Lower lobe of right lung (tissue), 2 donors: ENCODE results near the gene UQCR11. TPM values are rescaled to one million over a fixed set of nuclear protein-coding genes. Genes with fewer than 3 reads are reported as not detected.

Experiments
- ATAC-seq, 2 donors: fragments of 200-7000 bp; cut with Tn5 transposase; one replicate each; pipeline ENCODE4 v1.9.1; 2020 to 2022; ENCODE audit warnings: mild to moderate bottlenecking in 2 of 2, moderate library complexity in 2 of 2
- DNase-seq: peaks from one replicate; pipeline ENCODE4 v3.0.0-alpha.2; 2020
- H3K27ac ChIP-seq: fragments of 200-600 bp; one replicate; pipeline ENCODE4 v1.8.0; 2022
- H3K27me3 ChIP-seq: fragments of 200-600 bp; one replicate; pipeline ENCODE4 v1.8.0; 2022; ENCODE audit warnings: low read depth
- H3K36me3 ChIP-seq: fragments of 200-600 bp; one replicate; pipeline ENCODE4 v1.8.0; 2022; ENCODE audit warnings: mild to moderate bottlenecking
- H3K4me1 ChIP-seq: fragments of 200-600 bp; one replicate; pipeline ENCODE4 v1.8.0; 2022
- H3K4me3 ChIP-seq: fragments of 200-600 bp; one replicate; pipeline ENCODE4 v1.8.0; 2022; ENCODE audit warnings: mild to moderate bottlenecking
- H3K9me3 ChIP-seq: fragments of 200-600 bp; one replicate; pipeline ENCODE4 v1.8.0; 2022
- intact Hi-C: fragments of 100-400 bp; cut with DNase I; formaldehyde crosslinking; loops from one replicate; pipeline ENCODE4 v1.11.0; 2022
- total RNA-seq: library from RNA; stranded (reverse); fragmentation: NEBNext Ultra II Directional; extraction: Animal tissue kit (Norgen Biotek cat#: 25700); gene quantifications from one replicate; pipeline ENCODE4 v1.2.1, GENCODE V29; 2021
- TF ChIP-seq, protein P1 (sequence below): fragments of 200-600 bp; IDR thresholded peaks from one replicate; pipeline ENCODE4 v1.8.0; 2022; ENCODE audit warnings: antibody characterized with exemption, mild to moderate bottlenecking
- donor health status: DM: no; HTN: yes; CAD: no; lungs with severe emphysema.

The UQCR11 gene
- total RNA-seq, 1 donor from 2014 or later = 164 TPM

DNA sequence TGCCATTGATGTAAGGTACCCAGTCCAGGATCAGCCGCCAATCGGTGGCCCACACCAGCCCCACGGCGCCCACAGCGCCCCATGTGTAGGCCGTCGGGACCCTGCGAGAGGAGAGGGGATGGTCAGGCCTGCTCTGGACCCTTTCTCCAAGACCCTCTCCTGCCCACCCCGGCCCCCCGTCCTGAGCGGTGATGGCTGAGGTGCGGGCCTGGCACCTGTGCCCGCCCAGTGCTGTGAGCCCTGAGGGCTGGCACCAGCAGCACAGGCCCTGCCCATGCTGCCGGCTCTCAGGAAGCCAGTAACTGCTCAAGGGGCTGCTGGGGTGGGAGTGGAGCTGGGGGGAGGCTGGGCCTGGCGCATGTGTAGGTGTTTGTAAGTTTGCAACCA is 5.8 kb downstream of the UQCR11 start:
- Histone ChIP-seq H3K4me1 (peaks cover 21% of the 10 kb centered on the region), H3K27ac (no peak overlapping the region), H3K27me3 (no peaks in the 10 kb centered on the region), H3K4me3 (no peak overlapping the region), H3K36me3 (peaks cover 46% of the 10 kb centered on the region), H3K9me3 (no peaks in the 10 kb centered on the region)
- intact Hi-C loops = no loop called here
- TF ChIP-seq, protein P1, sequence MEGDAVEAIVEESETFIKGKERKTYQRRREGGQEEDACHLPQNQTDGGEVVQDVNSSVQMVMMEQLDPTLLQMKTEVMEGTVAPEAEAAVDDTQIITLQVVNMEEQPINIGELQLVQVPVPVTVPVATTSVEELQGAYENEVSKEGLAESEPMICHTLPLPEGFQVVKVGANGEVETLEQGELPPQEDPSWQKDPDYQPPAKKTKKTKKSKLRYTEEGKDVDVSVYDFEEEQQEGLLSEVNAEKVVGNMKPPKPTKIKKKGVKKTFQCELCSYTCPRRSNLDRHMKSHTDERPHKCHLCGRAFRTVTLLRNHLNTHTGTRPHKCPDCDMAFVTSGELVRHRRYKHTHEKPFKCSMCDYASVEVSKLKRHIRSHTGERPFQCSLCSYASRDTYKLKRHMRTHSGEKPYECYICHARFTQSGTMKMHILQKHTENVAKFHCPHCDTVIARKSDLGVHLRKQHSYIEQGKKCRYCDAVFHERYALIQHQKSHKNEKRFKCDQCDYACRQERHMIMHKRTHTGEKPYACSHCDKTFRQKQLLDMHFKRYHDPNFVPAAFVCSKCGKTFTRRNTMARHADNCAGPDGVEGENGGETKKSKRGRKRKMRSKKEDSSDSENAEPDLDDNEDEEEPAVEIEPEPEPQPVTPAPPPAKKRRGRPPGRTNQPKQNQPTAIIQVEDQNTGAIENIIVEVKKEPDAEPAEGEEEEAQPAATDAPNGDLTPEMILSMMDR = no peak
- ATAC-seq = peak in 1 of 2 donors; percentile 28
- no peak for DNase-seq

DNA sequence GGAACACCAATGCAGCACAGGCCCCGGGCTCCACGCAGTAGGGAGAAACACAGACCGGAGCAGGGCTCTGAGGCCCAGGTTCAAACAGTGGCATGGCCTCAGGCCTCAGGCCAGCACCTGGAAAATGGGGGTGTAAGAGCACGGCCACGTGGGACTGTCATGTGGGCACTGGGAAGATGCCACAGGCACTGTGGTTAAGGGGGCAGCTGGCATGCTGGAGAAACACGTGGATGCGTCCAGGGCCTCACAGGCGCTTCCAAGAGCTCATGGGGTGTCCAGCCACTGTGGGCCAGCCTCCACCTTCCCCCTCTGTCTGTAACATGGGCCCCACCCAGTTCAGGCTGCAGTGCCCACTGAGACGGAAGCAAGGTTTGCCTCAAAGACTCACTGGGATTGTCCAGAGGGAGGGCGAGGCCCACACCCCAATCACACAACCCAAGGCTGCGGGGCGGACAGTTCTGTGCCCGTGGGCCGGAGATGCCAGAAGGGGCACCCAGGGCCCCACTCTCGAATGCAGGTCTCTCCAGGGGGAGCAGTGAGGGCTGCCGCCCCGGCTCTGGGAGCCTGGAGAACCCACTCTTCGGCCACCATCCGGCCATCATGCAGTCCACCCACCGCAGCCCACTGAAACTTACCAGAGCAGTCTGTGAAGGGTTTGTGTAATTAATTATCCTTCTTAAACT is 6.3 kb downstream of the UQCR11 start:
- DNase-seq (no peak), ATAC-seq (peak in 1 of 2 donors; percentile 7)
- TF ChIP-seq, protein P1 = no peak
- Histone ChIP-seq H3K9me3 (no peaks in the 10 kb centered on the region), H3K27me3 (no peaks in the 10 kb centered on the region), H3K4me1 (peaks cover 16% of the 10 kb centered on the region), H3K27ac (no peak overlapping the region), H3K4me3 (no peak overlapping the region), H3K36me3 (peaks cover 47% of the 10 kb centered on the region)
- intact Hi-C loops = no loop called here

DNA sequence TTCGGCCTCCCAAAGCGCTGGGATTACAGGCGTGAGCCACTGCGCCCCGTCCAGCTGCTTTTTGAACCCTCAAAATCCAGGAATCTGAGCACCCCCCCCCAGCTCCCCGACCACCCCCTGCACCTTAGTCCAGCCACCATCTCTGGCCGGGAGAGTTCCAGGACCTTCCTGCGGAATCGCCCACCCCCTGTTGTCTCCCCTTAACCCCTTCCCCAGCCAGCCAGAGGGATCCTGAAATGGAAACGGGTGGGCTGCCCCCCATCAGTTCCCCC is 11.8 kb downstream of the UQCR11 start:
- Histone ChIP-seq H3K4me3 (peak overlapping the region; percentile 72), H3K4me1 (peaks cover 21% of the 10 kb centered on the region), H3K27me3 (no peaks in the 10 kb centered on the region), H3K9me3 (no peaks in the 10 kb centered on the region), H3K36me3 (peaks cover 31% of the 10 kb centered on the region), H3K27ac (peak overlapping the region; percentile 73)
- ATAC-seq (no peak), DNase-seq (no peak)
- intact Hi-C loops = no loop called here
- TF ChIP-seq, protein P1 = no peak

DNA sequence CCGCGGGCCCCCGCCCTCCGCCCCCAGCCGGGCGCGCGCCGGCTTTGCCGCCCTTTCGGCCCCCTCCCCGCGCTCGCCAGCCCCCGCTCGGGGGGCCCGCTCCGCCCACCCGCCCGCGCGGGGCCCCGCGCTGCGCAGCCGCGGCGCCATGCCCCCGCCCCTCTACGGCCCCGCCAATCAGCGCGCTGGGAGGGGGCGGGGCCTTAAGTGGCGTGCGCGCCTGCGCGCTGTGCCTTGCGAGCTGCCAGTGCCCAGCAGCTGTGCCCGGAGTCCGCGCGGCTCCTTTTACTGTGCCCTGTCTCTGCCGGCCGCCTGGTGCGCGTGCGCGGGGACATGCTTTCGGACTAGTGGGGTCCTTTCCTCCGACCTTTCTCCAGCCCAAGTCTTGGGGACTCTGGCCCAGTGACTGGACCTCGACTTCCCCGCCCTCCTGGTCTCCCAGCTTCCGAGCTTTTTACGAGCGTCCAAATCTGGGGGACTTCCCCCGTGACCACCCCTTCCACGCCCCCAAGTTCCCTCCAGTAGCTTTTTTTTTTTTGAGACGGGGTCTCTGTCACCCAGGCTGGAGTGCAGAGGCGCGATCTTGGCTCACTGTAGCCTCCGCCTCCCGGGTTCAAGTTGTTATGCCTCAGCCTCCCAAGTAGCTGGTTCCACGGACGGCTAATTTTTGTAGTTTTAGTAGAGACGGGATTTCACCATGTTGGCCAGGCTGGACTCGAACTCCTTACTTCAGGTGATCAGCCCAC is 12.3 kb downstream of the UQCR11 start, which contains the start of gene MBD3:
TSS of gene MBD3 (minus strand) at position 111 of the 746 bp plus-strand sequence. CDS start 234 bp downstream, outside the sequence.
- ATAC-seq (peak; percentile 96 to 97), DNase-seq (peak; percentile 96)
- peak within 1 kb of the TSS; percentile 93 for H3K27ac ChIP-seq
- H3K36me3 ChIP-seq = peaks cover 26% of the 10 kb centered on the region
- intact Hi-C loops = no loop called here
- TF ChIP-seq, protein P1 = no peak
- H3K9me3 ChIP-seq = no peaks in the 10 kb centered on the region
- no peaks in the 10 kb centered on the region for H3K27me3 ChIP-seq
- H3K4me3 ChIP-seq = peak within 1 kb of the TSS; percentile 84
- H3K4me1 ChIP-seq = peaks cover 21% of the 10 kb centered on the region

DNA sequence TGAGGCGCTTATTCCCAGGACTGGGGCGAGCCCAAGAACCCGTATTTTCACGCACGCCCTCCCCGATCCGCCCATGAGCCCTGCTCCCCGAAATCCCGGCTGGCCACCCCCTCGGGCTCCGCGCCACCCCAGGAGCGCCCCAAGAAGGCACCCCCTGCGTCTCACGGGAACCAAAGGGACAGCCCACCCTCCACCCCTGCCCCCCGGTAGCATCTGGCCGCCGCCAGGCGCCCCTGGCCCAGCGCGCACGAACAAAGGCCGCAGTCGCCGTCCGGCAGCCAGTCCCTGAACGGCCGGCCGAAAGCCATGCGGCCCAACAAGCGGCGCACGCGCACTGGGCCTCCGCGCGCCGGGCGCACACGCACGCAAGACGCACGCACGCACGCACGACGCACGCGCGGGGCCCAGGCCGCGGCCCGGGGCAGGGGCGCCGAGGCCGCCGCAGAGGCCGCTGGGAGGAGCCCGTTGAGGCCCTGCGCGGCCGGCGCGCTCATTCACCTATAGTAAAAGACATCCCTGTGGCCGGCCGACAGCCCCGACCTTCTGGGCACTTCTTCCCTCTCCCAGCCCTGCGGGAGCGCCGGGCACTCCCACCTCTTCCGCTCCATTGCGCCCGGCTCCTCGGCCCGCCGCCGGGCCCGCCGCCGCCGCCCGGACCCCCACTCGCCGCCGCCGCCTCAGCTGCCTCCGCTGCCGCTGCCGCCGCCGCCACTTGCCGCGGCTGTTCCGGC is 13.1 kb downstream of the UQCR11 start:
- peaks cover 21% of the 10 kb centered on the region for H3K4me1 ChIP-seq
- intact Hi-C loops = no loop called here
- ATAC-seq (peak; percentile 90 to 93), DNase-seq (peak; percentile 91)
- H3K27me3 ChIP-seq = no peaks in the 10 kb centered on the region
- peaks cover 19% of the 10 kb centered on the region for H3K36me3 ChIP-seq
- peak overlapping the region; percentile 84 for H3K4me3 ChIP-seq
- H3K9me3 ChIP-seq = no peaks in the 10 kb centered on the region
- peak overlapping the region; percentile 93 for H3K27ac ChIP-seq
- TF ChIP-seq, protein P1 = no peak
